Stomach (tissue), 4 donors: Measurements from ENCODE around the gene NLGN1.

Experiments
- CTCF ChIP-seq, 7 experiments: fragments of 450-650 bp in 4 of 7; fragments of 200-600 bp in 3 of 7; sonication (generic) in 3 of 7; IDR thresholded peaks; one replicate each; pipeline ENCODE4 v1.5.1; 2016 to 2019; ENCODE audit warnings: antibody characterized with exemption in 7 of 7, control low read depth in 2 of 7, mild to moderate bottlenecking in 1 of 7
- EP300 ChIP-seq: sonication (generic); formaldehyde crosslinking; IDR thresholded peaks from one replicate; pipeline ENCODE4 v1.6.1; 2017; ENCODE audit warnings: antibody characterized with exemption
- POLR2AphosphoS5 ChIP-seq, 3 donors: sonication (generic); formaldehyde crosslinking; IDR thresholded peaks; one replicate each; pipeline ENCODE4 v1.6.1; 2016; ENCODE audit warnings: antibody characterized with exemption in 3 of 3

GRCh38 chr3:173933113-173933512, 535.6 kb downstream of the NLGN1 start:
- TF ChIP-seq CTCF (IDR thresholded peaks at IDR 0.05) (no peak), POLR2AphosphoS5 (IDR thresholded peaks at IDR 0.05) (no peak), EP300 (no peak)
